HG02678 (cell line): ENCODE measurements around the gene IL27RA.
"Not testable (repeated sequence)": the region's sequence is repeated elsewhere in the genome, so short reads cannot be mapped to it uniquely, and the experiment has no call there.

Experiments used
- ATAC-seq: cut with Tn5 transposase; IDR thresholded peaks from one replicate; pipeline ENCODE4 v1.9.1; 2021; ENCODE audit warnings: mild to moderate bottlenecking, moderate library complexity; ENCODE audit not compliant: unreplicated experiment

Gene IL27RA

GRCh38 chr19:13998426-13998825, 33.1 kb upstream of the IL27RA start:
- no peak for ATAC-seq

- ATAC-seq, result no peak
Observed at GRCh38 chr19:13999085-13999484, 32.5 kb upstream of the IL27RA start.

GRCh38 chr19:14000691-14001375, 30.7 kb upstream of the IL27RA start:
- no peak for ATAC-seq

GRCh38 chr19:14002571-14003250, 28.9 kb upstream of the IL27RA start:
- no peak for ATAC-seq

- ATAC-seq, result no peak
Observed at GRCh38 chr19:14003251-14004055, 28.1 kb upstream of the IL27RA start.

- ATAC-seq, result no peak
Observed at GRCh38 chr19:14004619-14005348, 26.8 kb upstream of the IL27RA start.

- ATAC-seq, result peak; percentile 41
Observed at GRCh38 chr19:14005349-14006084, 26.0 kb upstream of the IL27RA start.

GRCh38 chr19:14006085-14006765, 25.3 kb upstream of the IL27RA start, which contains the start of gene RFX1:
RFX1 (minus strand) TSS chr19:14006320; CDS start chr19:13993843, 12,477 bp downstream.
- peak; percentile 79 for ATAC-seq

GRCh38 chr19:14006766-14007562, 24.6 kb upstream of the IL27RA start:
- peak; percentile 34 for ATAC-seq

- no peak for ATAC-seq
Observed at GRCh38 chr19:14012378-14012915, 19.1 kb upstream of the IL27RA start.

GRCh38 chr19:14015524-14016035, 16.0 kb upstream of the IL27RA start:
- peak; percentile 90 for ATAC-seq

GRCh38 chr19:14019100-14019499, 12.5 kb upstream of the IL27RA start:
- ATAC-seq, result no peak

- not testable (repeated sequence) for ATAC-seq
Observed at GRCh38 chr19:14019739-14020138, 11.8 kb upstream of the IL27RA start.

GRCh38 chr19:14021474-14021873, 10.1 kb upstream of the IL27RA start:
- ATAC-seq, result no peak

- ATAC-seq, result no peak
Observed at GRCh38 chr19:14022469-14022868, 9.1 kb upstream of the IL27RA start.

- ATAC-seq, result no peak
Observed at GRCh38 chr19:14023404-14024235, 7.9 kb upstream of the IL27RA start.

- not testable (repeated sequence) for ATAC-seq
Observed at GRCh38 chr19:14026652-14027192, 4.8 kb upstream of the IL27RA start.
